COLO829 (cell line): ENCODE data around the gene SEPTIN1.
"Not testable (repeated sequence)": the region's sequence is repeated elsewhere in the genome, so short reads cannot be mapped to it uniquely, and the experiment has no call there.

Experiments
- DNase-seq: peaks from one replicate; pipeline ENCODE4 v3.0.0; 2012; ENCODE audit warnings: low spot score

SEPTIN1 gene

GRCh38 chr16:30401768-30402425, 19.5 kb upstream of the SEPTIN1 start:
- DNase-seq, result no peak

GRCh38 chr16:30399435-30400186, 17.2 kb upstream of the SEPTIN1 start:
- no peak for DNase-seq

GRCh38 chr16:30398661-30399434, 16.5 kb upstream of the SEPTIN1 start:
- no peak for DNase-seq

GRCh38 chr16:30397776-30398660, 15.7 kb upstream of the SEPTIN1 start:
- no peak for DNase-seq

- DNase-seq, result no peak
Observed at GRCh38 chr16:30397056-30397455, 14.7 kb upstream of the SEPTIN1 start.

GRCh38 chr16:30396627-30397026, 14.3 kb upstream of the SEPTIN1 start:
- DNase-seq, result not testable (repeated sequence)

- no peak for DNase-seq
Observed at GRCh38 chr16:30395992-30396585, 13.7 kb upstream of the SEPTIN1 start.

GRCh38 chr16:30395155-30395991, 13.0 kb upstream of the SEPTIN1 start, which contains the start of gene ZNF48:
TSS of gene ZNF48 (plus strand) at chr16:30395420. CDS start at chr16:30395795, 375 bp downstream.
- DNase-seq, result no peak

- DNase-seq, result no peak
Observed at GRCh38 chr16:30394592-30395154, 12.3 kb upstream of the SEPTIN1 start.

GRCh38 chr16:30383521-30383920, 1.2 kb upstream of the SEPTIN1 start:
- DNase-seq, result no peak

- DNase-seq, result no peak
Observed at GRCh38 chr16:30381291-30382041, 895 bp downstream of the SEPTIN1 start.

- no peak for DNase-seq
Observed at GRCh38 chr16:30380803-30381208, 1.6 kb downstream of the SEPTIN1 start.

- no peak for DNase-seq
Observed at GRCh38 chr16:30380072-30380802, 2.1 kb downstream of the SEPTIN1 start.

GRCh38 chr16:30379158-30379783, 3.1 kb downstream of the SEPTIN1 start:
- no peak for DNase-seq

GRCh38 chr16:30378236-30379157, 3.9 kb downstream of the SEPTIN1 start:
- peak; percentile 98 for DNase-seq

- peak; percentile 89 for DNase-seq
Observed at GRCh38 chr16:30377812-30378235, 4.5 kb downstream of the SEPTIN1 start.
